Suppressor macrophage (primary cell): ENCODE results near the gene NINJ1.
A peak's percentile ranks its signal among the peaks of the same experiment; 100 is the strongest.

Source experiments
- DNase-seq, 4 experiments: peaks; one replicate each; pipeline ENCODE4 v3.0.0-alpha.2; 2020 to 2022

The NINJ1 gene

GRCh38 chr9:93086447-93087224, 47.4 kb downstream of the NINJ1 start:
- DNase-seq: no peak

DNA sequence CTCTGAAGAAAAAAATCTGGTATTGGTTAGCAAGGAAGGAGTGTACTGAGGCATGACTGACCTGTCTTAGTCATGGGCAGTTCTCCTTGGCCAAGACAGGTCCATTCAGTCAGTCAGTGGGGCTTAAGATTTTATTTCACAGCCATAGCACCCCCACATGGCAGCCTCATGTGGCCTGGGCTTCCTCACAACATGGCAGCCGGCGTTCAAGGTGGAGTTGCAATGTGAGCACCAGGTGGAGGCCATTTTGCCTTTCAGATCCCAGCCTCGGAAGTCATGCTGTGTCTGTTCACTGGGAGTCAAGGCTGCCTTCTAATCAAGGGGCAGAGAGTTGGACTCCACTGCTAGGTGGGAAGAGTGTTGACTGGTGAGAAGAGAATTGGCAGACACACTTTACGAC, 48.4 kb downstream of the NINJ1 start:
- no peak for DNase-seq

GRCh38 chr9:93084471-93084881, 49.6 kb downstream of the NINJ1 start:
- no peak for DNase-seq

- peak in 2 of 4 experiments; percentile 16 to 21 for DNase-seq
These were observed 50.2 kb downstream of the NINJ1 start for GRCh38 chr9:93083592-93084470.

DNA sequence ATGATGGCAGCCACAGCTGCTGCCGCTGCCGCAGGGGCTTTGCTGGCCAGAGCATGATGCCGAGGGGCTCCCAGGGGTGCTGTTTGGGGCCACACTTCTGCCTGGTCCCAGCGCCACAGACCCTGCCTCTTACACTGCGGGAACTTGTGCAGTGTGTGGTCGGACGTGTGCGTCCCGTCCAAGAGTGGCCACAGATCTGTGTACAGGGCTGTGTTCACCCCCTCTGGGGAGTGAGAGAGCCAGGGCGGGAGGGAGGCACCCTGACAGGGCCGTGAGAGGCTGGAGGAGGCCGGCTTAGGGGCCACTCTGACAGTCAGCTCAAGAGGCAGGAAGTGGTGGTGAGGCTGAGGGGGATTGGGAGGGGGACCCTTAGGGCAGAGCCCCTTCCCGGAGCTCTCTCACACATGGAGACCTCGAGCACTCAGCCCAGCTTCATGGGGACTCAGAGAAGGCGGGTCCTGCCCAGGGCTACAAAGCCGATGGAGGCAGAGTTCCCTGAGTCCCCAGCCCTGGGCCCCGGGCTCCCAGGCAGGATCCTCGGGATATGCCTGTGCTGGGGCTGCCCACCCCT, 51.1 kb downstream of the NINJ1 start:
- no peak for DNase-seq

- DNase-seq: peak in 2 of 4 experiments; percentile 26 to 62
These were observed 52.1 kb downstream of the NINJ1 start for GRCh38 chr9:93081931-93082330.

DNA sequence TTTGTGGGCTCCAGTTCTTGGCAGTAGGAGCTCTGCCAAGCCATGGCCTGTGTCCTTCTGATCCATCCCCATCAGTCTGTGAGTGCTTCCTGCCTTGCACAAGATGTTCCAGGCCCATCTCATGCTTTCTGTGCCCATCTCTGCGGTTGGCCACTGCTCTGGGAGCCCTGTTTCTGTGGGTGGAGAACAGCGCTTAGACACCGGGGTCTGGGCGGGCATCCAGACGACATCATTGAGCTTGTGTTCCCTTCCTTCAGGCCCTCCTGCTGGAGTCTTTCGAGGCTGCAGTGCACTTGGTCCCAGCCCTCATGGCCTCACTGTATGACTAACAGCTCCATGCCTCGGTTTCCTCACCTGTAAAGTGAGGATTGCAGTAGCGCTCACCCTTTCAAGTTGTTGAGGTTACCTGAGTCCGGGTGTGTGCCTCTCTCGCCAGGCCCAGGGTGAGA, 52.9 kb downstream of the NINJ1 start:
- DNase-seq: peak in 1 of 4 experiments; percentile 26

DNA sequence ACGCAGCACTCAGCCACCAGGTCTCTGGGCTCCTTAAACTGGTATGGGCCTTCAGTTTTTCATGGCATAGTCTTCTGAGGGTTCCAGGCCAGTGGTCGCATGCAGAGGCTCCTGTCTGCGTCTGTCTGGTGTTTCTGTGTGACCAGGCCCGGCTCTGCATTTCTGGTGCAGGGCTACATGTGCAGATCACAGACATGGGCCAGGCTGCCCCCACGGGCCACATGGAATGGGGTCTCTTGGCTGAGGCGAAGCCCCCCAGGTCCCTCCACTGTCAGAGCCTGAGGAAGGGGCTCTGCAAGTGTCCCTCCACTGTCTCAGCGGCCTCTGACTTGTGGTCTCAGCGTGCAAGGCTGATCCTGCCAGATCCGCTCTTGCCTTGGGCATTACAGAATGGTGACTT, 53.6 kb downstream of the NINJ1 start:
- no peak for DNase-seq

DNA sequence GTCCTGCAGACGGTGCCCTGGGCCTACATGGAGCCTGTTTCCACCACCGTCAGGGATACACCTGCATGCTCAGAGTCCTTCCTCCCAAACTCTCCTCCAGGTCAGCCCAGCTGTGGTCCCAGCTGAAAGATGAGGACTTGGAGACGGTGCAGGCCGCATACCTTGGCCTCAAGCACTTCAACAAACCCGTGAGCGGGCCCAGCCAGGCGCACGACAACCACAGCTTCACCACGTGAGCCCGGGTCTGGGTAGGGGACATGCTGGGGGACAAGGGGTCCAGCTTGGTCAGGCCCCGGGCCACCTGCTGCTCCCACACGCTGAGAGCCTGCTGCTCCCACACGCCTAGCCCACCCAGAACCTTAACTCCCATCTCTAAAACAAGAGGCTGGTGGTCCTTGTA, 54.7 kb downstream of the NINJ1 start:
- DNase-seq: no peak

DNA sequence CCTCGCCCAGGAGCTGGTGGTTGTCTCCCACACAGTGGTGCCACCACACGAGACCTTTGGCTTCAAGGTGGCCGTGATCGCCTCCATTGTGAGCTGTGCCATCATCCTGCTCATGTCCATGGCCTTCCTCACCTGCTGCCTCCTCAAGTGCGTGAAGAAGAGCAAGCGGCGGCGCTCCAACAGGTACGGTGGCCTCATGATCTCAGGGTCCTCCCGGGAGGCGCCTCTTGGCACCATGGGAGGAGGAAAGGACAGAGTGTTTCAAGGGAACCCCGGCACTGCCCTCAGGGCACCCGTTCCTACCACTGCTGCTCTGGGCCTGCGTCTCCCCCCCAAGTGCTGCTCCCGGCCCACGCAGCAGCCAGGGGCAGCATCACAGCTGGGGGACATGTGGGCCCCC, 56.2 kb downstream of the NINJ1 start:
- no peak for DNase-seq

GRCh38 chr9:93077367-93077766, 56.7 kb downstream of the NINJ1 start:
- no peak for DNase-seq

DNA sequence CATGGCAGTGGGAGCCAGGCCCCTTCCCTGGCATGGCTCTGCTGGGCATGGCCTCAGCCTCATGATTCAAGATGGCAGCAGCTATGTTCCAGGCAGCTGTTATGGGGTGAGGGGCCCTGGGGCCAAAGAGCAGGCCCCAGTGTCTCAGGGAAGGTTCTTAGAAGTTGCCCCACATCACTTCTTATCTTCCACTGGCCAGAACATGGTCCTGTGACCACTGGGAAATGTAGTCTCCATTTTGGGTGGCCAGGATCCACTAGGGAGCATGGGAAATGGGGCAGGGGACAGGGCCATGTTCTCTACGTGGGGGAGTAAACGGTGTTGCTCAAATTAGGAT, 57.3 kb downstream of the NINJ1 start:
- DNase-seq: no peak

GRCh38 chr9:93076101-93076791, 57.8 kb downstream of the NINJ1 start:
- DNase-seq: no peak

DNA sequence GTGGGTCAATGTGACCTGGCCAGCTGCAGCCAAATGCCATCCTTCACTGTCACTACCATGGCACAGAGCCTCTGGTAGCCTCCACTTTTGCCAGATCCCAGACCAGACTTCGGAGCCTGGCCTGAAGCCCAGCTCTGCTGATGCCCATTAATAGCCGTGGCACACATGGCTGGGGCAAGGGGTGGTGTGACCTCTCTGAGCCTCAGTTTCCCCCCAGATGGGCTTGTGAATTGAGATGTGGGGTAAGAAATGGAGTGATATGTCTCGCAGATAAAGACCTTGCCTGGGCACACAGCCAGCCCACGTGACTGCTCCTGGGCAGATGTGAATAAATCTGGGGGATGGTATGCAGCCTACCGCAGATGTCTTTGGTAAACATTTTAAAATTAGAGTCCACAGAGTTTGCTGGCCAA, 61.7 kb downstream of the NINJ1 start:
- DNase-seq: no peak
